ENCODE data around the gene ARHGEF17.

The ARHGEF17 gene

DNA sequence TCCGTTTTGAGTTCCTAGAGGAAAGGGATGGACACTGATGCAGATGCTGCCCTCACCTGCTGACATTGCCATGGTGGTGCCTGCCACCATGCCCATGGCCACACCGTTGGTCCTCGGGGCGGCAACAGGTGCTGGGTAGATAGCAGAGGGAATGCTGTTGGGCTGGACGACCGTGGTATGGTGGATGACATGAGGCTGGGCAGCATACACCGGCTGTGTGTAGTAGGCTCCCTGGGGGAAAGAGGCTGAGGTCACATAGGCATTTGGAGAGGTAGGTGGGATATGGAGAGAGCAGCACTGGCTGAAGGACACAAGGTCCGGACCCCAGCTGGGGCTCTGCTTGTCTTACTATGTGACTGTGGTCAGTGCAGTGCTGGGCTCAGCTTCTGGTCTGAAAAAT, 101.4 kb downstream of the ARHGEF17 start:
- TF ChIP-seq POLR2A (IDR thresholded peaks at IDR 0.05; ENCODE audit: low read length) = no peak
- TF ChIP-seq GATA1 (IDR thresholded peaks at IDR 0.05; ENCODE audit: low read depth, low read length) = no peak

DNA sequence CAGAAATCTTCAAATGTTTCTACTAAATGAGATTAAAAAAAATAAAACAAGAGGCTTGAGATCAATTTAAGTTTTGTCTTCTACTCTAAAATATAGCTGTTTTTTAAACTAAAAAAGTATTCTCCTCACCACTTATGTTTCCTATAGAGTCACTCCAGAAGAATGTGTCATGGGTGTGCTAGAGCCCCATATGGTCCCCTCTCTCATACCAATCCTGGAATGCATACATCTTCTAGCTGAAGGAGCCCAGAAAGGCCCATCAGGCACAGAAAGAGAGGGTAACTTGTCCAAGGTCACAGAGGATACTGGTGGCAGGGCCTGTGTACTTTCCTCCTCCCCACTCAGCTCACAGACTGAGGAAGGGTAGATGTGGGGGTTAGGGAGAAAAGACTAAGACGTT, 102.6 kb downstream of the ARHGEF17 start:
- no peak for TF ChIP-seq GATA1 (IDR thresholded peaks at IDR 0.05; ENCODE audit: low read depth, low read length)
- no peak for TF ChIP-seq POLR2A (IDR thresholded peaks at IDR 0.05; ENCODE audit: low read length)
- no peak for DNase-seq

More for the DNA sequence above, 101.4 kb downstream of the ARHGEF17 start:
- DNase-seq = no peak

GRCh38 chr11:73411031-73411430, 103.0 kb downstream of the ARHGEF17 start:
- TF ChIP-seq POLR2A (IDR thresholded peaks at IDR 0.05; ENCODE audit: low read length) (no peak), GATA1 (IDR thresholded peaks at IDR 0.05; ENCODE audit: low read depth, low read length) (no peak)
- no peak for DNase-seq

GRCh38 chr11:73412308-73412707, 104.2 kb downstream of the ARHGEF17 start:
- DNase-seq = no peak
- TF ChIP-seq POLR2A (IDR thresholded peaks at IDR 0.05; ENCODE audit: low read length) (no peak), GATA1 (IDR thresholded peaks at IDR 0.05; ENCODE audit: low read depth, low read length) (no peak)

GRCh38 chr11:73413256-73413655, 105.2 kb downstream of the ARHGEF17 start:
- DNase-seq = no peak

DNA sequence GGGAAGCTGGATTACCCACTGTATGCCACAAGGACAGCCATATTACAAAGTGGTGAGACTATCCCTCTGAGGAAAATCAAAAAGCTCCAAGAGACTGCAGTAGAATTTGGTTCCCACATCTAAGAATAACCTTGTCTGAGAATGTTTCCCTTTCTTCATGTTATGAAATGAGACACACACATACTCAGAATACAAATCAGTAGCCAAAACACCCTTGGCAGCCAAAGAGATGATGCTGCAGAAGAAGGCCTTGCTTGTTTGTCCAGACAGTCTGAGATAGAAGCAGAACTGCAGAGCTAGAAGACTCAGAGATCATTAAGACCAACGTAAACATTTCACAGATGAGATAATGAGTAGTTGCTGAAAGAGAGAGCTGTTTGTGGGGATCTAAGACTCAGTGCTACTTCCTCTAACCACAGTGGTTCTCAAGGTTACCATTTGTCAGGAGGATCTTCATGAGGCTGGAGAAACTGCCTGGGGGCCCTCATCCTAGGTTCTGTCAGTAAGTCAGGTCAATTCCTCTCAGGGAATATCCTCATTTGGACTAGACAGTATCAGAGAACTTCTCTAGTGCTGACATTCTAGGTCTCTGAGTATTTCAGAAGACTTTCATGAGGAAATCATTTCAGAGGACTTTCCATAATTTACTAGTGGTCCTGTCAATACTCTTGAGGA, 107.0 kb downstream of the ARHGEF17 start:
- TF ChIP-seq GATA1 (IDR thresholded peaks at IDR 0.05; ENCODE audit: low read depth, low read length) (no peak), POLR2A (IDR thresholded peaks at IDR 0.05; ENCODE audit: low read length) (no peak)
- DNase-seq = no peak

More at GRCh38 chr11:73413256-73413655, 105.2 kb downstream of the ARHGEF17 start:
- no peak for TF ChIP-seq GATA1 (IDR thresholded peaks at IDR 0.05; ENCODE audit: low read depth, low read length)
- no peak for TF ChIP-seq POLR2A (IDR thresholded peaks at IDR 0.05; ENCODE audit: low read length)

- DNase-seq = no peak
- no peak for TF ChIP-seq GATA1 (IDR thresholded peaks at IDR 0.05; ENCODE audit: low read depth, low read length)
- TF ChIP-seq POLR2A (IDR thresholded peaks at IDR 0.05; ENCODE audit: low read length) = no peak
Observed at GRCh38 chr11:73415854-73416615, 108.0 kb downstream of the ARHGEF17 start.

- TF ChIP-seq GATA1 (IDR thresholded peaks at IDR 0.05; ENCODE audit: low read depth, low read length) = no peak
- no peak for TF ChIP-seq POLR2A (IDR thresholded peaks at IDR 0.05; ENCODE audit: low read length)
- DNase-seq = no peak
Observed at GRCh38 chr11:73416786-73417185, 108.7 kb downstream of the ARHGEF17 start.

Data from erythroblast (primary cell).